Prostate gland (tissue), 2 donors: Measurements from ENCODE around the gene SLC39A7. TPM values are rescaled to one million over a fixed set of nuclear protein-coding genes. Genes with fewer than 3 reads are reported as not detected.

Source experiments
- DNase-seq: peaks from one replicate; pipeline ENCODE4 v3.0.0-alpha.2; 2019; ENCODE audit warnings: low spot score
- H3K27ac ChIP-seq, 2 donors: fragments of 200-600 bp; sonication (generic); 2 replicates each; pipeline ENCODE4 v1.5.1; 2017 to 2019
- H3K27me3 ChIP-seq: fragments of 200-600 bp; sonication (generic); replicated peaks from 2 replicates; pipeline ENCODE4 v1.5.1; 2019; ENCODE audit not compliant: insufficient read depth
- H3K36me3 ChIP-seq, 2 donors: fragments of 200-600 bp; sonication (generic); 1 replicate in 1 of 2; 2 replicates in 1 of 2; pipeline versions ENCODE4 v1.5.1 to v1.8.1; 2017 to 2019
- H3K4me1 ChIP-seq: fragments of 200-600 bp; sonication (generic); replicated peaks from 2 replicates; pipeline ENCODE4 v1.5.1; 2019
- H3K4me3 ChIP-seq, 2 donors: fragments of 200-600 bp; sonication (generic); 2 replicates each; pipeline ENCODE4 v1.5.1; 2017 to 2019
- H3K9me3 ChIP-seq: fragments of 200-600 bp; sonication (generic); 2 replicates; pipeline ENCODE4 v1.5.1; 2017
- POLR2A ChIP-seq: fragments of 450-650 bp; IDR thresholded peaks from one replicate; pipeline ENCODE4 v1.6.1; 2016; ENCODE audit warnings: antibody characterized with exemption, mild to moderate bottlenecking
- POLR2AphosphoS5 ChIP-seq: sonication (generic); formaldehyde crosslinking; IDR thresholded peaks from one replicate; pipeline ENCODE4 v1.6.1; 2017; ENCODE audit warnings: antibody characterized with exemption
- WGBS: methylation state at CpG from one replicate; pipeline ENCODE4 v1.1.5; 2018; 5-methylcytosine and 5-hydroxymethylcytosine counted together
- intact Hi-C: fragments of 100-400 bp; cut with DNase I; formaldehyde crosslinking; loops from one replicate; pipeline ENCODE4 v1.14.2; 2022
- total RNA-seq, 2 donors: library from RNA; depleted of rRNA; stranded (reverse); fragments of >200 nt; gene quantifications; one replicate each; pipeline ENCODE4 v1.1.0, GENCODE V29; 2016
- TF ChIP-seq, protein P1 (sequence below), 4 experiments: fragments of 200-600 bp in 2 of 4; fragments of 450-650 bp in 2 of 4; sonication (generic) in 2 of 4; IDR thresholded peaks; 1 replicate in 3 of 4; 2 replicates in 1 of 4; pipeline ENCODE4 v1.5.1; 2016 to 2019; ENCODE audit warnings: antibody characterized with exemption in 4 of 4, mild to moderate bottlenecking in 2 of 4, moderate library complexity in 2 of 4

Gene SLC39A7
- total RNA-seq, 2 donors from 2014 or later = 109 to 182 TPM

DNA sequence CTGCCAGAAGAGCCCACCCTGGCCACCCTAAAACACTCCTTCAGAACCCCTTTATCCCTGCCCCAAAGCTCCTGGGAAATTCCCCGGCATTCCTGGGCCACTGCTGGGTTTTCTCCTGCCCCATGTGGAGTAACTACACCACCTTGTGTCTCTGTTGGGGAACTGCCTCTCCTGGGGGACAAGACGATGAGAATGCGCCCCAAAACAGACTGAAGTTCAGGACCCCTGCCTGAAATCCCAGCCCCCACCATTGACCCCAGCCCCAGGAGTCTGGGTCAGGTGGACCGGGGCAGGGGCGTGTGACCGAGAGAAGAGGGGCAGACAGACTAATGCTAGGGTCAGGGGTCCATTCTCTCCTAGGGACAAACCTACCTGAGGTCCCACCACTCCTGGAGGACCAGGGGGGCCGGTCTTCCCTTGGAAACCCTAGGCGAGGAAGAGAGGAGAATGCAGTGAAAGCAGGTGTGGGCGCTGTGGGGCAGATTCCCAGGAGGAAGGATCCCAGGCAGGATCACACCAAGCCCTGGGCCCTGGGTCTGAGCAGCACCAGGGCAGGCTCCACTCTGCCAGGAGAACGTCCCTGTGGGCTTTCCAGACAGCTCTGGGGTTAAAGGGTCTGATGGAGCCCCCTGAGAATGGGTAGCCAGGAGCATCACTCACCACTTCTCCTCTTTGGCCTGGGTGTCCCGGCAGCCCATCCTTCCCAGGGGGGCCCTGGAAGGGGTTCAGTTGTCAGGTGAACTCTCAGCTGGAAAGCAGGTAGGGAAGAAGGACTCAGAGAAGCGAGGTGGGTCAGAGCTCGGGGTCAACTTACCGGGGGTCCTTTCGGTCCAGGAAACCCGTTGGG, 27.8 kb upstream of the SLC39A7 start:
- DNase-seq = peak; percentile 11
- H3K4me1 ChIP-seq = no peaks in the 10 kb centered on the region
- 70% methylated on average over 16 of the region's 16 CpGs for WGBS
- no peaks in the 10 kb centered on the region for H3K36me3 ChIP-seq
- no peak overlapping the region for H3K4me3 ChIP-seq
- TF ChIP-seq POLR2AphosphoS5 = no peak
- TF ChIP-seq POLR2A = no peak
- TF ChIP-seq, protein P1, sequence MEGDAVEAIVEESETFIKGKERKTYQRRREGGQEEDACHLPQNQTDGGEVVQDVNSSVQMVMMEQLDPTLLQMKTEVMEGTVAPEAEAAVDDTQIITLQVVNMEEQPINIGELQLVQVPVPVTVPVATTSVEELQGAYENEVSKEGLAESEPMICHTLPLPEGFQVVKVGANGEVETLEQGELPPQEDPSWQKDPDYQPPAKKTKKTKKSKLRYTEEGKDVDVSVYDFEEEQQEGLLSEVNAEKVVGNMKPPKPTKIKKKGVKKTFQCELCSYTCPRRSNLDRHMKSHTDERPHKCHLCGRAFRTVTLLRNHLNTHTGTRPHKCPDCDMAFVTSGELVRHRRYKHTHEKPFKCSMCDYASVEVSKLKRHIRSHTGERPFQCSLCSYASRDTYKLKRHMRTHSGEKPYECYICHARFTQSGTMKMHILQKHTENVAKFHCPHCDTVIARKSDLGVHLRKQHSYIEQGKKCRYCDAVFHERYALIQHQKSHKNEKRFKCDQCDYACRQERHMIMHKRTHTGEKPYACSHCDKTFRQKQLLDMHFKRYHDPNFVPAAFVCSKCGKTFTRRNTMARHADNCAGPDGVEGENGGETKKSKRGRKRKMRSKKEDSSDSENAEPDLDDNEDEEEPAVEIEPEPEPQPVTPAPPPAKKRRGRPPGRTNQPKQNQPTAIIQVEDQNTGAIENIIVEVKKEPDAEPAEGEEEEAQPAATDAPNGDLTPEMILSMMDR (IDR thresholded peaks at IDR 0.05) = peak in 3 of 4 experiments; percentile 19 to 63 (median 61)
- H3K27ac ChIP-seq = no peak overlapping the region
- H3K27me3 ChIP-seq = no peaks in the 10 kb centered on the region
- no peaks in the 10 kb centered on the region for H3K9me3 ChIP-seq
- intact Hi-C loops = no loop called here

DNA sequence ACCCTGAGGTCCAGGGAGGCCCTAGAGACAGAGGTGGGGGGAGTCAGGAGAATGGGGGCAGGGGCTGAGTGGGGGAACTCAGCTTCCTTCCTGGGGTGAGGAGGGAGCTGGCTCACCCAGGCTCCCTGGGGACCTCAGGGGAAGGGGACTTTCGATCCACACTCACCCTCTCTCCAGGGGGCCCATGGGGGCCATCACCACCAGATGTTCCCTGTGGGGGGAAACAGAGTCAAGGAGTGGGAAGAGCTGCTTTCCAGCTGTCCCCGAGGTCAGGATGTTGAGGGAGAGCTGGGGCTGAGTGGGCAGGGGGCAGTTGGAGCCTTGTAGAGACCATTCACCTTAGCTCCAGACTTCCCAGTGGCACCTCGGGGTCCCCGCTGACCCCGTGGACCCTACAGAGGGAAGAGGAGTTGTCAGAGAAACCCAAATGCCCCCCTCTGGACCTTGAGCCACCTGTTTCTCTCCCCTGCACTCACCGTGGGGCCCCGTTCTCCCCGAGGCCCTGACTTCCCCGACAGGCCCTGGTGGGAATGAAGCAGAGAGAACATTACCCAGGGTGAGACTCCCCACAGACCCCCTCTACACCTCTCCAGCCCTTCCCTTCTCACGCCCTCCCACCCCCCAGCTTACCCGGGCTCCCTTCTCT, 27.0 kb upstream of the SLC39A7 start:
- DNase-seq = no peak
- WGBS = 73% methylated on average over 11 of the region's 11 CpGs
- H3K9me3 ChIP-seq = no peaks in the 10 kb centered on the region

DNA sequence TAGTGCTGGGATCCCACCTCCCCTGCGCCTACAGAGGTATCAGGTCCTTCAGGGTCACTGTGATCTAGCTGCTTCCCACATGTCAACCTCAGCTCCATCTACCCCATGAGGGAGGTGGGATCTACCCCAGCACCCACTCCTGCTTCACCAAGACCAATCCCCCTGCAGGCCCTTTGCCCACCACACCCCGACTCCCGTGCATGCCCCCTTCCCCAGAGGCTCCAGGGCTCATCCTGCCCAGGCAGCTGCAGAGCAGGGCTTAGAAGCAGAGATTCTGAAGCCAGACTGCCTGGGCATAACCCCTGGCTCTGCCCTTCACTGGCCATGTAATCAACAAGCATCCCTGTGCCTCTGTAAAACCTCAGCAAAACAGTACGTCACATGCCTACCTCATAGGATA, 25.9 kb upstream of the SLC39A7 start:
- WGBS = 85% methylated on average over 4 of the region's 4 CpGs
- no peak for DNase-seq
- intact Hi-C loops = no loop called here

More for the DNA sequence above, 27.0 kb upstream of the SLC39A7 start:
- Histone ChIP-seq H3K27ac (no peak overlapping the region), H3K4me3 (no peak overlapping the region), H3K36me3 (no peaks in the 10 kb centered on the region), H3K27me3 (no peaks in the 10 kb centered on the region), H3K4me1 (no peaks in the 10 kb centered on the region)
- intact Hi-C loops = no loop called here
- TF ChIP-seq, protein P1 (IDR thresholded peaks at IDR 0.05) = no peak
- TF ChIP-seq POLR2A (no peak), POLR2AphosphoS5 (no peak)

DNA sequence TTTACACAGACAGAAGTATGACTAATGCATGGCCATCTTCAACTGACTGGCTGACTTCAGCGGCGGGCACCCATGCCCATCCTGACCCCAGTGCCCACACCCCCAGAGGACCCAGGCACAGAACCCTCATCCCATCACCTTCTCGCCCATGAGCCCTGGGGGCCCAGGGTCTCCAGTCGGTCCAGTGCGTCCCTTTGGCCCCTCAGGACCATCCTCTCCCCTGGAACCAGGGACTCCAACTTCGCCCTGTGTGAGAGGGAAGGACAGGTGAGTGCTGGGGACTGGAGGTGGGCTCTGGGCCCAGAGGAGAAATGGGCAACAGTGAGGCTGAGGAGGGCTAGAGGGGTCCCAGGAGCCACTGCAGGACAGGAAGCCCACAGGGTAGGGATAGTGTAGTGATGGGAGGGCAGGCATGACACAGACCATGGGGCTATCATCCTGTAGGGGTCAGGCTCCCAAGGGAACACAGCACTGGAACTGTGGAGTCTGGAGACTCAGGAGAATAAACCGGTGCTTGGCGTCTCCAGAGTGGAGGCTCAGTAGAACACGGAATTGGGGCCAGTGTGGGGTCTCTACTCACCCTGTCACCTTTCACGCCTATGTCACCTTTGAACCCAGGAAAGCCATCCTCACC, 25.1 kb upstream of the SLC39A7 start:
- DNase-seq = no peak
- TF ChIP-seq POLR2A (no peak), POLR2AphosphoS5 (no peak)
- TF ChIP-seq, protein P1 (IDR thresholded peaks at IDR 0.05) = no peak
- H3K4me3 ChIP-seq = no peak overlapping the region
- H3K27me3 ChIP-seq = no peaks in the 10 kb centered on the region
- H3K4me1 ChIP-seq = no peaks in the 10 kb centered on the region
- no peak overlapping the region for H3K27ac ChIP-seq
- intact Hi-C loops = no loop called here
- 84% methylated on average over 10 of the region's 10 CpGs for WGBS
- H3K36me3 ChIP-seq = no peaks in the 10 kb centered on the region
- H3K9me3 ChIP-seq = no peaks in the 10 kb centered on the region

More for the DNA sequence above, 25.9 kb upstream of the SLC39A7 start:
- no peak for TF ChIP-seq POLR2AphosphoS5
- TF ChIP-seq POLR2A = no peak
- TF ChIP-seq, protein P1 (IDR thresholded peaks at IDR 0.05) = no peak
- Histone ChIP-seq H3K27ac (no peak overlapping the region), H3K36me3 (no peaks in the 10 kb centered on the region), H3K27me3 (no peaks in the 10 kb centered on the region), H3K4me3 (no peak overlapping the region), H3K9me3 (no peaks in the 10 kb centered on the region), H3K4me1 (no peaks in the 10 kb centered on the region)
